COLO668 (cell line): ENCODE data around the gene TMEM30B.
"Not testable (repeated sequence)": the region's sequence is repeated elsewhere in the genome, so short reads cannot be mapped to it uniquely, and the experiment has no call there.

Experiments used
- DNase-seq: peaks from one replicate; lab custom pipeline; 2025; ENCODE audit not compliant: unreplicated experiment; lab: John Stamatoyannopoulos, UW

The TMEM30B gene

GRCh38 chr14:61266891-61267740 is 14.0 kb downstream of the TMEM30B start:
- DNase-seq = no peak

- DNase-seq = no peak
These were observed 14.7 kb downstream of the TMEM30B start for GRCh38 chr14:61266436-61266835.

- no peak for DNase-seq
These were observed 16.5 kb downstream of the TMEM30B start for GRCh38 chr14:61264651-61265050.

GRCh38 chr14:61264010-61264571 is 17.0 kb downstream of the TMEM30B start:
- DNase-seq = peak; percentile 22

GRCh38 chr14:61262082-61262481 is 19.1 kb downstream of the TMEM30B start:
- DNase-seq = no peak

- peak; percentile 60 for DNase-seq
These were observed 20.0 kb downstream of the TMEM30B start for GRCh38 chr14:61260939-61261776.

GRCh38 chr14:61258985-61259384 is 22.2 kb downstream of the TMEM30B start:
- no peak for DNase-seq

GRCh38 chr14:61257469-61258057 is 23.6 kb downstream of the TMEM30B start:
- no peak for DNase-seq

- no peak for DNase-seq
These were observed 24.2 kb downstream of the TMEM30B start for GRCh38 chr14:61256826-61257468.

GRCh38 chr14:61255968-61256367 is 25.2 kb downstream of the TMEM30B start:
- DNase-seq = no peak

GRCh38 chr14:61254808-61255526 is 26.2 kb downstream of the TMEM30B start:
- DNase-seq = no peak

GRCh38 chr14:61253064-61253738 is 27.9 kb downstream of the TMEM30B start:
- no peak for DNase-seq

- DNase-seq = peak; percentile 82
These were observed 28.6 kb downstream of the TMEM30B start for GRCh38 chr14:61252369-61253063.

GRCh38 chr14:61250063-61250462 is 31.1 kb downstream of the TMEM30B start:
- DNase-seq = no peak

- no peak for DNase-seq
These were observed 33.2 kb downstream of the TMEM30B start for GRCh38 chr14:61247935-61248334.

- no peak for DNase-seq
These were observed 34.4 kb downstream of the TMEM30B start for GRCh38 chr14:61246721-61247120.

GRCh38 chr14:61244009-61244408 is 37.1 kb downstream of the TMEM30B start:
- no peak for DNase-seq

- no peak for DNase-seq
These were observed 40.9 kb downstream of the TMEM30B start for GRCh38 chr14:61240206-61240605.

GRCh38 chr14:61239285-61239684 is 41.9 kb downstream of the TMEM30B start:
- DNase-seq = not testable (repeated sequence)
